Psoas muscle (tissue), 8 donors: ENCODE measurements around the gene ARHGEF17. TPM values are rescaled to one million over a fixed set of nuclear protein-coding genes. Genes with fewer than 3 reads are reported as not detected.

Experiments
- ATAC-seq, 4 donors: fragments of 200-7000 bp; cut with Tn5 transposase; one replicate each; pipeline ENCODE4 v1.9.1; 2020; ENCODE audit warnings: moderate library complexity in 3 of 4, mild to moderate bottlenecking in 2 of 4
- DNase-seq, 2 donors: peaks; one replicate each; pipeline ENCODE4 v3.0.0-alpha.2; 2020
- H3K27ac ChIP-seq: fragments of 200-600 bp; one replicate; pipeline ENCODE4 v1.8.0; 2022
- H3K27me3 ChIP-seq, 3 donors: fragments of 200-600 bp in 1 of 3; one replicate each; pipeline versions ENCODE4 v1.6.1 to v1.8.0; 2013 to 2022; ENCODE audit warnings: low read length in 2 of 3, mild to moderate bottlenecking in 2 of 3, moderate library complexity in 1 of 3; ENCODE audit not compliant: insufficient read depth in 3 of 3
- H3K36me3 ChIP-seq, 2 donors: fragments of 200-600 bp in 1 of 2; one replicate each; pipeline versions ENCODE4 v1.6.1 to v1.8.0; 2013 to 2022; ENCODE audit warnings: low read depth in 1 of 2, mild to moderate bottlenecking in 1 of 2, moderate library complexity in 1 of 2; ENCODE audit not compliant: insufficient read depth in 1 of 2
- H3K4me1 ChIP-seq: fragments of 200-600 bp; one replicate; pipeline ENCODE4 v1.8.0; 2022
- H3K4me3 ChIP-seq: fragments of 200-600 bp; one replicate; pipeline ENCODE4 v1.8.0; 2022; ENCODE audit warnings: mild to moderate bottlenecking
- H3K9me3 ChIP-seq: fragments of 200-600 bp; one replicate; pipeline ENCODE4 v1.8.0; 2022
- CTCF ChIP-seq: fragments of 200-600 bp; IDR thresholded peaks from one replicate; pipeline ENCODE4 v1.8.0; 2022; ENCODE audit warnings: antibody characterized with exemption
- WGBS, 3 donors: extraction: QIAGEN DNeasy Blood & Tissue Kit; methylation state at CpG; one replicate each; pipeline versions ENCODE4 v1.1.6 to v1.1.7; 2013; 5-methylcytosine and 5-hydroxymethylcytosine counted together
- intact Hi-C, 2 donors: fragments of 100-400 bp; cut with DNase I; formaldehyde crosslinking; loops; one replicate each; pipeline versions ENCODE4 v1.11.0 to v1.14.2; 2022
- polyA plus RNA-seq, 3 donors: library from polyadenylated mRNA; stranded (reverse); fragments of 200-250 nt; gene quantifications; one replicate each; pipeline ENCODE4 v1.2.3, GENCODE V29; 2013
- total RNA-seq, 4 donors: library from RNA; stranded (reverse); fragmentation: NEBNext Ultra II Directional in 2 of 4; extraction: Animal tissue kit (Norgen Biotek cat#: 25700) in 2 of 4; gene quantifications; one replicate each; pipeline versions ENCODE4 v1.2.1 to v1.2.4, GENCODE V29; 2021 to 2023
- donor health status: healthy with polysubstance abuse.
- donor health status: DM: no; HTN: no; CAD: no; lungs with moderate emphysema.
- donor health status: Bipolar disorder and iron deficiency.
- donor health status: healthy.
- donor health status: DM: yes; HTN: yes; CAD: no.
- donor health status: DM: no; HTN: no; CAD: no.
- donor health status: DM: no; HTN: no; CAD: no.
- donor health status: DM: yes; HTN: yes; CAD: no.

ARHGEF17 gene
- total and polyA plus RNA-seq, 7 donors, result 5.7 to 38.4 (median 10.8) TPM

- Histone ChIP-seq H3K4me1 (peaks cover 19% of the 10 kb centered on the region), H3K27ac (peak overlapping the region; percentile 23), H3K36me3 (peaks cover 0 to 20% of the 10 kb centered on the region in 2 donors), H3K27me3 (no peaks in the 10 kb centered on the region), H3K9me3 (no peaks in the 10 kb centered on the region), H3K4me3 (no peak overlapping the region)
- 88 to 93% (median 90%) methylated on average over 4 of the region's 4 CpGs for WGBS, 3 donors
- DNase-seq (no peak), ATAC-seq (no peak)
- intact Hi-C loops, result loop anchor here in 1 of 2 donors (5.0 kb wide), 1 partner anchor 263 kb away; no protein-coding TSS in a partner anchor
- no peak for TF ChIP-seq CTCF
Observed at GRCh38 chr11:73399636-73400035, 91.6 kb downstream of the ARHGEF17 start.

DNA sequence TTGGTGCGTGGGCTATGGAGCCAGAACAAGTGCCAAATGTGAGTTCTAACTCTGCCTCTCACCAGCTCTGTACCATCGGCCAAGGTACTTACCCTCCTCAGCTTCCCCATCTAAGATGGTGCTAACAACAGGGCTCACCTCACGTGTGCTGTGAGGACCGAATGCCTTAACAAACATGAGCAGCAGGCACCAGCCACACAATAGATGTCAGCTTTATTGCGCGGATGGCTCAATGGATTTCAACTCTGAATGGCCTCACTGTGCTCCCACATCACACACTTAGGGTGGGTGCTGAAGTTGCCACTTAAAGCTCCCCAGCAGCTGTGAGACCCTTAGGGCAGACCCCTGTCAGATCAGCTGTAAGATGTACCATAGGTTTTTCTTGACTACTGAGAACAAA is 92.2 kb downstream of the ARHGEF17 start:
- TF ChIP-seq CTCF, result no peak
- no peak overlapping the region for H3K4me3 ChIP-seq
- no peak overlapping the region for H3K27ac ChIP-seq
- no peaks in the 10 kb centered on the region for H3K9me3 ChIP-seq
- intact Hi-C loops, result no loop called here
- WGBS, 3 donors, result 86 to 94% (median 87%) methylated on average over 6 of the region's 6 CpGs
- H3K36me3 ChIP-seq, result peaks cover 0 to 16% of the 10 kb centered on the region in 2 donors
- H3K4me1 ChIP-seq, result peaks cover 19% of the 10 kb centered on the region
- ATAC-seq (no peak), DNase-seq (no peak)
- no peaks in the 10 kb centered on the region for H3K27me3 ChIP-seq

DNA sequence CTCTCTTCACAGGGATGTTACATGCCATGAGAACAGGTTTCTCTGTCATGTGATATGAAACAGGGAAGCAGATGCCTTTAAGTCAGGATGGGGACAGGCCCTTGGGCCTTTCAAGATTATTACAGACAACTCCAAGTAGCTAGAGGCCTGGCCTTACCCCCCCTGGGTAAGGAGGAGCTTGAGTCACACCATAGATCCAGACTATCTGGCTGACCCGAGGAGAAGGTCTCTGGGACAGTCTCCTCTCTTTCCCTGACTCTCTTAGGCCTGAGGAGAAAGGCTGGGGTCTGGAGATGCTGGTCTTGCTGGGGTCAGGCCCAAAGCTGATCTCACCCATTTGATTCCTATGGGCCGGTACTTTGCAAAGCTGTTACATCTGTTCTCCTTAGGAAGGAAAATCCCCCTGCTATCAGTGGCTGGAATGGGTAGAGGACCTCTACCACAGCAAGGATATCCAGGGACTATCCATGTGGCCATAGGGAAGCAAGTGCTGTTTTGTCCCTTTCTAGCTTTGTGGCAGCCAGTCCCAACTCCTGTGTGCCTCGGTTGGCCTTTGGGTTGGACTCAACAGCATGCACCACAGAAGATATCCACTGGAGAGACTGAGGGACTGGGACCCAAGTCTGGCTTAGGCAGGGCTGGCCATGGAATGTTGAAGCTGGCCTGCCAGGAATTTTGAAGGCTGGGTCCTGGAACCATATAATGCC is 93.3 kb downstream of the ARHGEF17 start:
- peaks cover 0 to 19% of the 10 kb centered on the region in 2 donors for H3K36me3 ChIP-seq
- H3K27ac ChIP-seq, result no peak overlapping the region
- ATAC-seq (no peak), DNase-seq (no peak)
- no peak for TF ChIP-seq CTCF
- intact Hi-C loops, result no loop called here
- no peak overlapping the region for H3K4me3 ChIP-seq
- H3K27me3 ChIP-seq, result no peaks in the 10 kb centered on the region
- H3K4me1 ChIP-seq, result peaks cover 15% of the 10 kb centered on the region
- H3K9me3 ChIP-seq, result no peaks in the 10 kb centered on the region
- WGBS, 3 donors, result 80 to 88% (median 82%) methylated on average over 3 of the region's 3 CpGs

DNA sequence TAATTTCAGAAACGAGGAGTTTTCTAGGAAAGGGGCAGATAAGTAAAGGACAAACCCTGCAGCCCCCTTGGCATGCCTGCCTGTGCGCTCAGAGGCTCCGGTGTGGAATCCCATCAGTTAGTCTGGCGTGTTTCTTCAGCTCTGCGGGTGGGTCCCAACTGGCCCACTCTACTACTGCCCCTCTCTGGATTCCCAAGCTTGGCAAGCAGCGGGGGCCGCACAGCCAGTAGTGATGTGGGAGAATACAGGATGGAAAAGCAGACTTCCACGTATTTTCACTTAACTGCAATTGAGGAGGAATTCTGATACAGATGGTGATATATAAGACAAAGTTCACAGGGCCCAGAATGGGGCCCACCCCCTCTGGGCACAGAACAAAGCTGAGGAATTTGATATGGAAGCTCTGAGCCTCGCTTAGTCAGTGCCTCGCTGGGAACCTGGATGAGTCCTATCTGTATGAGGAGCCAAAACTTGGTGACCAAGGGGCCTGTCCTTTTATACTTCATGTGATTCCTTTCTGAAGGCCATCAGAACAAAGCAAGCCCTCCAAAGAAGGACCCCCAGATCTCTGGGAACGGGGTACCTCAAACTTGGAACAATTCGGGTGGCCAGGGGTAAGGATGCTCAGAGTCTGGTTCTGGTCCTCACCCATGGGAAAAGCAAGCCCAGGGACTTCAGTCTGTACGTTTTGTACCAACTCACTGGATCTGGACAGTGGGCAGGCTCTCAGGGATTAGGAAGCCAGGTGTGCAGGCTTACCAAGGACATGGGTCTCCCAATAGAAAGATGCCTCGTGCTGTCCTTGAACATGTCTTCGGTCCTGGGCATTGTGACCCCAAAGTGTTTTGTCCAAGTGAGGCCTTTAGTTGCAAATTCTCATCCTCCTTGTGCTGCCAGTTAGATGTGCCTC is 94.1 kb downstream of the ARHGEF17 start:
- Histone ChIP-seq H3K4me3 (no peak overlapping the region), H3K4me1 (peaks cover 7% of the 10 kb centered on the region), H3K36me3 (peaks cover 0 to 27% of the 10 kb centered on the region in 2 donors), H3K27me3 (no peaks in the 10 kb centered on the region), H3K27ac (no peak overlapping the region), H3K9me3 (no peaks in the 10 kb centered on the region)
- DNase-seq (no peak), ATAC-seq (peak in 2 of 4 donors; percentile 23 to 25)
- WGBS, 3 donors, result 72 to 86% (median 75%) methylated on average over 15 of the region's 15 CpGs
- TF ChIP-seq CTCF, result no peak
- intact Hi-C loops, result no loop called here
